HG02884 (cell line): ENCODE results near the gene P2RY12.
"Not testable (repeated sequence)": the region's sequence is repeated elsewhere in the genome, so short reads cannot be mapped to it uniquely, and the experiment has no call there.

Experiments used
- ATAC-seq: cut with Tn5 transposase; IDR thresholded peaks from one replicate; pipeline ENCODE4 v1.9.1; 2021; ENCODE audit warnings: mild to moderate bottlenecking, moderate library complexity; ENCODE audit not compliant: unreplicated experiment

P2RY12 gene

GRCh38 chr3:151393941-151394340, 9.4 kb upstream of the P2RY12 start:
- no peak for ATAC-seq

GRCh38 chr3:151393146-151393830, 8.7 kb upstream of the P2RY12 start:
- no peak for ATAC-seq

- not testable (repeated sequence) for ATAC-seq
These were observed 7.6 kb upstream of the P2RY12 start for GRCh38 chr3:151392191-151392590.

GRCh38 chr3:151391720-151392119, 7.2 kb upstream of the P2RY12 start:
- ATAC-seq, result peak; percentile 42

GRCh38 chr3:151387842-151388241, 3.3 kb upstream of the P2RY12 start:
- ATAC-seq, result no peak

GRCh38 chr3:151387432-151387831, 2.9 kb upstream of the P2RY12 start:
- ATAC-seq, result no peak

- ATAC-seq, result no peak
These were observed 1.5 kb upstream of the P2RY12 start for GRCh38 chr3:151386056-151386455.

GRCh38 chr3:151383956-151384355, 597 bp downstream of the P2RY12 start:
- ATAC-seq, result peak; percentile 35

- ATAC-seq, result no peak
These were observed 1.4 kb downstream of the P2RY12 start for GRCh38 chr3:151383111-151383510.

- peak; percentile 34 for ATAC-seq
These were observed 1.9 kb downstream of the P2RY12 start for GRCh38 chr3:151382671-151383070.

GRCh38 chr3:151379083-151379734, 5.3 kb downstream of the P2RY12 start:
- no peak for ATAC-seq

GRCh38 chr3:151377768-151378385, 6.7 kb downstream of the P2RY12 start:
- ATAC-seq, result no peak

GRCh38 chr3:151372063-151372820, 12.3 kb downstream of the P2RY12 start:
- ATAC-seq, result no peak

GRCh38 chr3:151371526-151371925, 13.0 kb downstream of the P2RY12 start:
- no peak for ATAC-seq

- ATAC-seq, result no peak
These were observed 17.1 kb downstream of the P2RY12 start for GRCh38 chr3:151367448-151367847.

GRCh38 chr3:151366993-151367392, 17.6 kb downstream of the P2RY12 start:
- ATAC-seq, result no peak

- no peak for ATAC-seq
These were observed 21.8 kb downstream of the P2RY12 start for GRCh38 chr3:151362751-151363174.

- no peak for ATAC-seq
These were observed 27.1 kb downstream of the P2RY12 start for GRCh38 chr3:151357463-151357850.

GRCh38 chr3:151356794-151357462, 27.6 kb downstream of the P2RY12 start:
- ATAC-seq, result no peak

GRCh38 chr3:151351648-151352047, 32.9 kb downstream of the P2RY12 start:
- peak; percentile 23 for ATAC-seq

GRCh38 chr3:151351219-151351618, 33.3 kb downstream of the P2RY12 start:
- ATAC-seq, result peak; percentile 84
